ENCODE data around the gene PI4KA. TPM values are rescaled to one million over a fixed set of nuclear protein-coding genes. Genes with fewer than 3 reads are reported as not detected.

The PI4KA gene
- polyA plus RNA-seq, 1 of the 3 experiments (the other 2 are of a cell fraction), result 30.0 TPM

DNA sequence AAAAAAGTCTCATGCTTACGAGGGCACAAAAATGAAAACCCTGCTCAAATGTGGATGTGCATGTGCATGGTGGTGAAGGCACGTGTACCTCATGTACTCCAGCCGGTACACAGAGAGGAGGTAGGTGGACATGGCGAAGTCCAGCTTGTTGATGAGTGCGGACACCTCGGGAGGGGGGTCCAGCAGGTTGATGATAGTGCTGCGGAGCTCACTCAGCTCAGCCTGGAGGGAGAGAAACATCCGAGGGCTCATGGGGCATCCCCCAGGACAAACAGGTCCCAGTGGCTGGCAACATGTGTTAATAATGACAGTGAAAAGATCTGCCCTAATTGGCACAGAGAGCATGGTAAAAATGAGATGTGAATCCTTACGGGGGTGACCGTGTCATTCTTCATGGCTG lies 93.9 kb downstream of the PI4KA start:
- POLR2A ChIA-PET, result no interaction called here

DNA sequence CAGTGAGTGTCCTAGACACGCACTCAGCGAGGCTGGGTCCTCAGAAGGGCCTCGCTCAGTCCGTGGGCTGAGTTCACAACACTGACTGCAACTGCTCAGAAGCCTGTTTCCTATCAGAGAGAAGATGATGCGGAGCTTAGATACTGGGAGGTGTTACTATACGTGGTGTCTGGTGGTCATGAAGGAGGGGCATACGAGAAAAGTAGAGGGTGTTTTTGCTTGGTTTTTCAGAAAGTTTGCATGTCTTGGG lies 94.2 kb downstream of the PI4KA start:
- H3K9ac ChIP-seq, result no peak overlapping the region
- no peaks in the 10 kb centered on the region for H3K4me1 ChIP-seq (ENCODE audit: control insufficient read depth in 1 of 2, insufficient read depth in 2 of 2, low read depth in 1 of 2, low read length in 1 of 2)
- H3K36me3 ChIP-seq (replicated peaks in 1 of 2; ENCODE audit: control insufficient read depth in 1 of 2, insufficient read depth in 2 of 2, low read length in 1 of 2), result peaks cover 6 to 29% of the 10 kb centered on the region in 2 experiments
- no peaks in the 10 kb centered on the region for H4K20me1 ChIP-seq (ENCODE audit: insufficient read depth)
- H3K4me2 ChIP-seq, result no peak overlapping the region
- ChIA-PET POLR2A (no interaction called here), CTCF (interaction anchor here (1.3 to 2.6 kb wide), 2 partner anchors 20 to 22 kb away, joined by 3 to 8 read pairs; no protein-coding TSS in a partner anchor)
- H3K79me2 ChIP-seq (ENCODE audit: insufficient read depth), result no peaks in the 10 kb centered on the region
- H3K4me3 ChIP-seq (ENCODE audit: low read depth in 2 of 2, low read length in 1 of 2), result no peak overlapping the region
- no peaks in the 10 kb centered on the region for H3K27me3 ChIP-seq (ENCODE audit: insufficient read depth)
- WGBS (ENCODE audit: low lambda C conversion rate), result 97% methylated on average over 7 of the region's 7 CpGs
- no peaks in the 10 kb centered on the region for H3K9me3 ChIP-seq
- no peak overlapping the region for H2AFZ ChIP-seq (ENCODE audit: low read depth)
- no peak overlapping the region for H3K27ac ChIP-seq (ENCODE audit: low read depth in 2 of 2, low read length in 1 of 2)
- no peak for DNase-seq
- H3F3A ChIP-seq (replicated peaks; ENCODE audit: insufficient read depth), result no peaks in the 10 kb centered on the region
- TF ChIP-seq SMC3 (IDR thresholded peaks at IDR 0.05; ENCODE audit: low read depth, low read length) (no peak), TCF12 (IDR thresholded peaks at IDR 0.05) (no peak), MXI1 (IDR thresholded peaks at IDR 0.05; ENCODE audit: low read depth, low read length) (no peak), ELF1 (IDR thresholded peaks at IDR 0.05) (no peak), FOXJ3 (CRISPR knock-in tag; IDR thresholded peaks at IDR 0.05) (no peak), NRF1 (IDR thresholded peaks at IDR 0.05; ENCODE audit: low read depth, low read length) (no peak), RCOR1 (IDR thresholded peaks at IDR 0.05; ENCODE audit: low read length) (no peak), SIN3A (IDR thresholded peaks at IDR 0.05; ENCODE audit: borderline replicate concordance, low read depth, low read length) (no peak), EZH2phosphoT487 (IDR thresholded peaks at IDR 0.05; ENCODE audit: borderline replicate concordance, low read depth) (no peak), NFIC (IDR thresholded peaks at IDR 0.05; ENCODE audit: borderline replicate concordance) (no peak), GABPA (IDR thresholded peaks at IDR 0.05; ENCODE audit: low read depth) (no peak), RFX5 (IDR thresholded peaks at IDR 0.05; ENCODE audit: low read length) (no peak), MAX (IDR thresholded peaks at IDR 0.05; ENCODE audit: low read depth) (no peak), GATA2 (CRISPR knock-in tag; IDR thresholded peaks at IDR 0.05) (no peak)
- TF ChIP-seq, protein P1, sequence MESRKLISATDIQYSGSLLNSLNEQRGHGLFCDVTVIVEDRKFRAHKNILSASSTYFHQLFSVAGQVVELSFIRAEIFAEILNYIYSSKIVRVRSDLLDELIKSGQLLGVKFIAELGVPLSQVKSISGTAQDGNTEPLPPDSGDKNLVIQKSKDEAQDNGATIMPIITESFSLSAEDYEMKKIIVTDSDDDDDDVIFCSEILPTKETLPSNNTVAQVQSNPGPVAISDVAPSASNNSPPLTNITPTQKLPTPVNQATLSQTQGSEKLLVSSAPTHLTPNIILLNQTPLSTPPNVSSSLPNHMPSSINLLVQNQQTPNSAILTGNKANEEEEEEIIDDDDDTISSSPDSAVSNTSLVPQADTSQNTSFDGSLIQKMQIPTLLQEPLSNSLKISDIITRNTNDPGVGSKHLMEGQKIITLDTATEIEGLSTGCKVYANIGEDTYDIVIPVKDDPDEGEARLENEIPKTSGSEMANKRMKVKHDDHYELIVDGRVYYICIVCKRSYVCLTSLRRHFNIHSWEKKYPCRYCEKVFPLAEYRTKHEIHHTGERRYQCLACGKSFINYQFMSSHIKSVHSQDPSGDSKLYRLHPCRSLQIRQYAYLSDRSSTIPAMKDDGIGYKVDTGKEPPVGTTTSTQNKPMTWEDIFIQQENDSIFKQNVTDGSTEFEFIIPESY (IDR thresholded peaks at IDR 0.05; ENCODE audit: borderline replicate concordance, low read depth), result no peak
- TF ChIP-seq, protein P2, sequence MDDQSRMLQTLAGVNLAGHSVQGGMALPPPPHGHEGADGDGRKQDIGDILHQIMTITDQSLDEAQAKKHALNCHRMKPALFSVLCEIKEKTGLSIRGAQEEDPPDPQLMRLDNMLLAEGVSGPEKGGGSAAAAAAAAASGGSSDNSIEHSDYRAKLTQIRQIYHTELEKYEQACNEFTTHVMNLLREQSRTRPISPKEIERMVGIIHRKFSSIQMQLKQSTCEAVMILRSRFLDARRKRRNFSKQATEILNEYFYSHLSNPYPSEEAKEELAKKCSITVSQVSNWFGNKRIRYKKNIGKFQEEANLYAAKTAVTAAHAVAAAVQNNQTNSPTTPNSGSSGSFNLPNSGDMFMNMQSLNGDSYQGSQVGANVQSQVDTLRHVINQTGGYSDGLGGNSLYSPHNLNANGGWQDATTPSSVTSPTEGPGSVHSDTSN (IDR thresholded peaks at IDR 0.05), result no peak
- H3K9me2 ChIP-seq, result no peaks in the 10 kb centered on the region

More for the DNA sequence above, 93.9 kb downstream of the PI4KA start:
- Histone ChIP-seq H2AFZ (ENCODE audit: low read depth) (no peak overlapping the region), H3K27me3 (ENCODE audit: insufficient read depth) (no peaks in the 10 kb centered on the region), H3K79me2 (ENCODE audit: insufficient read depth) (no peaks in the 10 kb centered on the region), H3K36me3 (replicated peaks in 1 of 2; ENCODE audit: control insufficient read depth in 1 of 2, insufficient read depth in 2 of 2, low read length in 1 of 2) (peaks cover 6 to 29% of the 10 kb centered on the region in 2 experiments), H4K20me1 (ENCODE audit: insufficient read depth) (no peaks in the 10 kb centered on the region), H3K9ac (no peak overlapping the region), H3F3A (replicated peaks; ENCODE audit: insufficient read depth) (no peaks in the 10 kb centered on the region), H3K9me2 (no peaks in the 10 kb centered on the region), H3K4me2 (no peak overlapping the region), H3K4me1 (ENCODE audit: control insufficient read depth in 1 of 2, insufficient read depth in 2 of 2, low read depth in 1 of 2, low read length in 1 of 2) (no peaks in the 10 kb centered on the region), H3K4me3 (ENCODE audit: low read depth in 2 of 2, low read length in 1 of 2) (no peak overlapping the region), H3K9me3 (no peaks in the 10 kb centered on the region), H3K27ac (ENCODE audit: low read depth in 2 of 2, low read length in 1 of 2) (no peak overlapping the region)
- TF ChIP-seq JUND (IDR thresholded peaks at IDR 0.05) (no peak), RCOR1 (IDR thresholded peaks at IDR 0.05; ENCODE audit: low read length) (no peak), TCF12 (IDR thresholded peaks at IDR 0.05) (no peak)
- TF ChIP-seq, protein P1 (IDR thresholded peaks at IDR 0.05; ENCODE audit: borderline replicate concordance, low read depth), result no peak
- 89% methylated on average over 10 of the region's 10 CpGs for WGBS (ENCODE audit: low lambda C conversion rate)
- DNase-seq, result no peak
- CTCF ChIA-PET, result interaction anchor here (1.3 to 2.6 kb wide), 2 partner anchors 19 to 23 kb away, joined by 3 to 8 read pairs; no protein-coding TSS in a partner anchor

All from SK-N-SH (cell line).